Right cardiac atrium (tissue), 5 donors: ENCODE results near the gene CROCC2. TPM values are rescaled to one million over a fixed set of nuclear protein-coding genes. Genes with fewer than 3 reads are reported as not detected.

Source experiments
- ATAC-seq, 2 donors: fragments of 200-7000 bp; cut with Tn5 transposase; one replicate each; pipeline versions ENCODE4 v1.8.0 to v1.9.1; 2020; ENCODE audit warnings: moderate library complexity in 2 of 2, mild to moderate bottlenecking in 1 of 2
- DNase-seq, 3 donors: peaks; one replicate each; pipeline ENCODE4 v3.0.0-alpha.2; 2020
- H3K27ac ChIP-seq: one replicate; pipeline ENCODE4 v1.5.1; 2013; ENCODE audit warnings: mild to moderate bottlenecking, low read length, control low read depth, moderate library complexity
- H3K27me3 ChIP-seq: one replicate; pipeline ENCODE4 v1.6.1; 2013; ENCODE audit not compliant: control insufficient read depth, insufficient read depth
- H3K4me1 ChIP-seq: one replicate; pipeline ENCODE4 v1.6.1; 2013; ENCODE audit warnings: low read length; ENCODE audit not compliant: control insufficient read depth, insufficient read depth
- H3K4me3 ChIP-seq: one replicate; pipeline ENCODE4 v1.5.1; 2013; ENCODE audit warnings: low read length, control low read depth
- H3K9me3 ChIP-seq: one replicate; pipeline ENCODE4 v1.6.1; 2013; ENCODE audit warnings: low read length; ENCODE audit not compliant: control insufficient read depth
- WGBS: extraction: QIAGEN DNeasy Blood & Tissue Kit; methylation state at CpG from one replicate; pipeline ENCODE4 v1.1.7; 2013; 5-methylcytosine and 5-hydroxymethylcytosine counted together
- intact Hi-C, 4 donors: fragments of 100-400 bp; cut with DNase I; formaldehyde crosslinking; loops; one replicate each; pipeline versions ENCODE4 v1.11.0 to v1.14.0; 2022 to 2023
- polyA plus RNA-seq: library from polyadenylated mRNA; stranded (reverse); fragments of 200-250 nt; gene quantifications from one replicate; pipeline ENCODE4 v1.2.3, GENCODE V29; 2013
- total RNA-seq, 4 donors: library from RNA; stranded (reverse); fragmentation: NEBNext Ultra II Directional; extraction: Animal tissue kit (Norgen Biotek cat#: 25700); gene quantifications; one replicate each; pipeline ENCODE4 v1.2.1, GENCODE V29; 2021
- donor health status: healthy with polysubstance abuse.
- donor health status: DM: no; HTN: yes; CAD: no.
- donor health status: DM: no; HTN: no; CAD: no.
- donor health status: DM: no; HTN: yes; CAD: no; lungs with severe emphysema.
- donor health status: DM: yes; HTN: yes; CAD: no.

CROCC2 gene
- total and polyA plus RNA-seq, 5 donors, result 0.03 TPM; not detected in 4

GRCh38 chr2:241029599-241030332, 123.6 kb downstream of the CROCC2 start:
- WGBS, result 89% methylated on average over 17 of the region's 17 CpGs
- peak; percentile 32 to 37 for ATAC-seq

DNA sequence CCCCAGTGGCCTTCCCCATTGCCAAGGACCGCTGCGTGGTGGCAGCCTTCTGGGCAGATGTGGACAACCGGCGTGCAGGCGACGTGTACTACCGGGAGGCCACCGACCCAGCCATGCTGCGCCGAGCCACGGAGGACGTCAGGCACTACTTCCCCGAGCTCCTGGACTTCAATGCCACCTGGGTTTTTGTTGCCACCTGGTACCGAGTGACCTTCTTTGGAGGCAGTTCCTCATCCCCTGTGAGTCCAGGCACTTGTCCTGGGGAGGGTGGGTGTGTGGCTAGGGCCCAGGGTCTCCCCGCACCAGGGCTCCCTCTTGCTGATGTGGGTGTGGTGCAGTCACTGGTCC, 124.2 kb downstream of the CROCC2 start:
- no peak overlapping the region for H3K4me3 ChIP-seq
- intact Hi-C loops, result no loop called here
- H3K27me3 ChIP-seq, result no peaks in the 10 kb centered on the region
- DNase-seq, result peak in 1 of 3 donors; percentile 24
- ATAC-seq, result no peak
- H3K9me3 ChIP-seq, result no peaks in the 10 kb centered on the region
- no peak overlapping the region for H3K27ac ChIP-seq
- 95% methylated on average over 15 of the region's 15 CpGs for WGBS
- H3K4me1 ChIP-seq, result no peaks in the 10 kb centered on the region

More at GRCh38 chr2:241029599-241030332, 123.6 kb downstream of the CROCC2 start:
- Histone ChIP-seq H3K27ac (no peak overlapping the region), H3K27me3 (no peaks in the 10 kb centered on the region), H3K4me3 (no peak overlapping the region), H3K4me1 (no peaks in the 10 kb centered on the region), H3K9me3 (no peaks in the 10 kb centered on the region)
- no peak for DNase-seq
- intact Hi-C loops, result no loop called here

- ATAC-seq, result no peak
- H3K9me3 ChIP-seq, result no peaks in the 10 kb centered on the region
- 94% methylated on average over 7 of the region's 7 CpGs for WGBS
- no peak overlapping the region for H3K27ac ChIP-seq
- H3K4me3 ChIP-seq, result no peak overlapping the region
- intact Hi-C loops, result no loop called here
- DNase-seq, result no peak
- H3K4me1 ChIP-seq, result no peaks in the 10 kb centered on the region
- no peaks in the 10 kb centered on the region for H3K27me3 ChIP-seq
These were observed 124.7 kb downstream of the CROCC2 start for GRCh38 chr2:241030883-241031282.

DNA sequence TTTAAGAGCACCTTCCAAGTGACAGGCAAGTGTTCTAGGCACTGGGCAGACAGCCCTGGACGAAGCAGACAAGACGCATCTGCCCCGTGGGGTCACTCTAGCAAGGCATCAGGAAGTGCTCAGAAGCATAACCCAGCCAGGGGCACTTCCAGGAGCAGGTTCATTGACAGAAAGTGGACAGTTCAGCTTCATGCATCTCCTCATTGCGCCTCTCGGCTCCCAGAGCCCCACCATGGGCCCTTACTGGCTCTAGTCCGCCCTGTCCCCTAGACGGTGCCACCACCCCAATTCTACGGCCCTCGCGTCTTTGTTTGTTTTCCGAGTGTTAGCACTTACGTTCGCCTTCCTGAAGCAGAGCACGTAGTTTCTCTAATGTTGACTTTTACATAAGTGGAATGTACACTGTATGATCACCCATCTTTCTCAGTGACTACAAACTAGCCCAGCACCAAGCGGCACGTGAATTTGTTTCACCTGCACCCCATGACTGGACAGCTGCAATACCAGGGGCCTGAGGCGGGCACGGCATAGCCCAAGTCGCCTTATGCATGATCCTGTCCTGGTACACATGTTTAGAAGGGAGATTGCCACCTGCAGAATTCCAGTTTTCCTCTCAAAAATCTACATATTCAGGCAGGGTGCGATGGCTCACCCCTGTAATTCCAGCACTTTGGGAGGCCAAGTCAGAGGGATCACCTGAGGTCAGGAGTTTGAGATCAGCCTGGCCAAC, 125.5 kb downstream of the CROCC2 start:
- Histone ChIP-seq H3K4me3 (no peak overlapping the region), H3K9me3 (no peaks in the 10 kb centered on the region), H3K27me3 (no peaks in the 10 kb centered on the region), H3K27ac (no peak overlapping the region), H3K4me1 (peaks cover 3% of the 10 kb centered on the region)
- intact Hi-C loops, result no loop called here
- 93% methylated on average over 20 of the region's 20 CpGs for WGBS
- DNase-seq (peak in 1 of 3 donors; percentile 28), ATAC-seq (no peak)

DNA sequence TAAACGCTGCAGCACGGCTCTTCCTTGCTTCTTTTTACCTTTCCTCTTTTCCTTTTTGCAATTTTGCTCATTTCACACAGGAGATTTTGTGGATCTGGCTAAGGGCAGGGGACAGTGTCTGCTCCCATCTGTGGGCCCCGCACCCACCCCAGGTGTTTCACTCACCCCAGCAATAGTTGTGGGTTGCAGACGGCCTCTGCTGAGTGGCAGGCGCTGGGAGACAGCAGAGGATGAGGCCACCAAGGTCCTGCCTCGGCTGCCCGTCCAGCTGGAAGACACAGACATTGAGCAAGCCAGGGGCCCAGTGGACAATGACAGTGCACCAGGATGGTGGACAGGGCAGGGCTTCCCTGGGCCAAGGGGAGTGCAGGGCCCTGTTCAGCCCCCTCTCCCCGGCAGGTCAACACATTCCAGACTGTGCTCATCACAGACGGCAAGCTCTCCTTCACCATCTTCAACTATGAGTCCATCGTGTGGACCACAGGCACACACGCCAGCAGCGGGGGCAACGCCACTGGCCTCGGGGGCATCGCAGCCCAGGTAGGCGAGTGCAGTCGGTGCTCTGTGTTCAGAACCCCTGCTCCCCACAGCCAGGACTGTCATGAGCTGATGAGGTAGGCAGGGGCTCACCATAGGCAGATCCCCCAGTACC, 127.3 kb downstream of the CROCC2 start:
- Histone ChIP-seq H3K4me1 (peaks cover 5% of the 10 kb centered on the region), H3K9me3 (no peaks in the 10 kb centered on the region), H3K4me3 (no peak overlapping the region), H3K27ac (no peak overlapping the region), H3K27me3 (no peaks in the 10 kb centered on the region)
- ATAC-seq (no peak), DNase-seq (peak in 1 of 3 donors; percentile 24)
- WGBS, result 88% methylated on average over 17 of the region's 17 CpGs
- intact Hi-C loops, result no loop called here

- 88% methylated on average over 7 of the region's 7 CpGs for WGBS
- Histone ChIP-seq H3K27ac (no peak overlapping the region), H3K9me3 (no peaks in the 10 kb centered on the region), H3K4me3 (no peak overlapping the region), H3K27me3 (no peaks in the 10 kb centered on the region), H3K4me1 (peaks cover 5% of the 10 kb centered on the region)
- DNase-seq (no peak), ATAC-seq (no peak)
- intact Hi-C loops, result no loop called here
These were observed 127.9 kb downstream of the CROCC2 start for GRCh38 chr2:241033994-241034393.

DNA sequence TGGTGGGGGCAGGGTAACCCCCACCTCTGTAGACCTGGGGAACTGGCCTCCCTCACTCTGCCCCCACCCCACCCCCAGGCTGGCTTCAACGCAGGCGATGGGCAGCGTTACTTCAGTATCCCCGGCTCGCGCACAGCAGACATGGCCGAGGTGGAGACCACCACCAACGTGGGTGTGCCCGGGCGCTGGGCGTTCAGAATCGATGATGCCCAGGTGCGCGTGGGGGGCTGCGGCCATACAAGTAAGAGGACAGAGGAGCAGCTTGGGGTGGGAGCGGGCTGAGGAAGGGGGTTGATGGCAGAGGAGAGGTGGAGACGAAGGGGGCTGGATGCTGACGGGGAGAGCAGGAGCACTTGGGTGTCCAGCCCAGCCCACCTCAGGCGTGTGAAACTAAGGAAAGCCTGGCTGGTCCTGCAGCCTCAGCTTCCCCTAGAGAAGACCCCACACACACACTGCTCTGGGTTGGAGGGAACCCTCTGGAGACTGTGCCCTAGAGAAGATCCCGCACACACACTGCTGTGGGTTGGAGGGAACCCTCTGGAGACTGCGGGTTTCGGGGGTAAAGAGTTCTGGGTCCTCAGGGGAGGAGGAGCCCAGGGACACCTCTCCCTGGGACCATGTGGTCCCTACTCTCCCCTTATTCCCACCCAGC, 128.5 kb downstream of the CROCC2 start:
- Histone ChIP-seq H3K4me3 (no peak overlapping the region), H3K27ac (no peak overlapping the region), H3K27me3 (no peaks in the 10 kb centered on the region), H3K4me1 (peaks cover 5% of the 10 kb centered on the region), H3K9me3 (no peaks in the 10 kb centered on the region)
- 94% methylated on average over 22 of the region's 22 CpGs for WGBS
- intact Hi-C loops, result no loop called here
- no peak for DNase-seq
- ATAC-seq, result no peak

GRCh38 chr2:241035142-241035817, 129.1 kb downstream of the CROCC2 start:
- Histone ChIP-seq H3K4me3 (no peak overlapping the region), H3K4me1 (peaks cover 5% of the 10 kb centered on the region), H3K27me3 (no peaks in the 10 kb centered on the region), H3K27ac (no peak overlapping the region), H3K9me3 (no peaks in the 10 kb centered on the region)
- intact Hi-C loops, result no loop called here
- DNase-seq (peak in 1 of 3 donors; percentile 41), ATAC-seq (no peak)
- WGBS, result 43% methylated on average over 31 of the region's 31 CpGs

DNA sequence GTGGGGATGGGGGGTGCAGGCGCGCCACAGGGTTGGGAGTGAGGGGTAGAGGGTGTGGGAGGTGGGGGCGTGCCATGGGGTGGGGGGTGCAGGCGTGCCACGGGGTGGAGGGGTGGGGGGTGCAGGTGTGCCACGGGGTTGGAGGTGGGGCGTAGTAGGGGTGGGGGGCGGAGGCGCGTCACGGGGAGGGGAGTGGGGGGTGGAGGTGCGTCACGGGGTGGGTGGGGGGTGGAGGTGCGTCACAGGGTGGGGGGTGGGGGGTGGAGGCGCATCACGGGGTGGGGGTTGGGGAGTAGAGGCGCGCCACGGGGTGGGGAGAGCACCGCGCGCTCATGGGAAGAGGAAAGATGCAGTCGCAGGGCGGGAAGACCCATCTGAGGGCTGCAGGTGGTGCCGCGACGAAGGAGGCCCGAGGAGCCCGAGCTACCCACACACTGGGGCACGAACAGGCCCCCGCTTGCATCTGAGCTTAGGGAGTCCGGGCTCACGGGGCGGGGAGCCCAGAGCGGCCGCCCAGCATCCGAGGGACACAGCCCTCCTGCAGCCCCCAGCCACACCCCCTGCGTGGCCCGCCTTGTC, 129.8 kb downstream of the CROCC2 start:
- ATAC-seq, result peak; percentile 22 to 25
- peak overlapping the region; percentile 17 for H3K4me3 ChIP-seq
- H3K27me3 ChIP-seq, result no peaks in the 10 kb centered on the region
- 13% methylated on average over 39 of the region's 39 CpGs for WGBS
- intact Hi-C loops, result no loop called here
- peaks cover 5% of the 10 kb centered on the region for H3K4me1 ChIP-seq
- H3K9me3 ChIP-seq, result no peaks in the 10 kb centered on the region
- H3K27ac ChIP-seq, result no peak overlapping the region
- no peak for DNase-seq

- DNase-seq (peak in 1 of 3 donors; percentile 63), ATAC-seq (peak; percentile 29 to 46)
- Histone ChIP-seq H3K27me3 (no peaks in the 10 kb centered on the region), H3K9me3 (no peaks in the 10 kb centered on the region), H3K4me3 (peak overlapping the region; percentile 17), H3K27ac (no peak overlapping the region), H3K4me1 (peaks cover 5% of the 10 kb centered on the region)
- WGBS, result 22% methylated on average over 36 of the region's 36 CpGs
- intact Hi-C loops, result no loop called here
These were observed 130.3 kb downstream of the CROCC2 start for GRCh38 chr2:241036397-241036963.
